KMS-11 (cell line): Measurements from ENCODE around the gene GRM7.

ENCODE experiments used
- H2AFZ ChIP-seq: fragments of 200-600 bp; sonication (generic); 2 replicates; pipeline ENCODE4 v1.6.1; 2016; ENCODE audit warnings: antibody characterized with exemption, mixed run types, low read depth
- H3K27ac ChIP-seq: fragments of 200-600 bp; sonication (generic); 2 replicates; pipeline ENCODE4 v1.6.1; 2016; ENCODE audit warnings: mild to moderate bottlenecking, mixed run types
- H3K27me3 ChIP-seq: fragments of 200-600 bp; sonication (generic); 2 replicates; pipeline ENCODE4 v1.6.1; 2017; ENCODE audit warnings: mild to moderate bottlenecking, low read depth, mixed run types, moderate library complexity; ENCODE audit not compliant: insufficient read depth
- H3K36me3 ChIP-seq: fragments of 200-600 bp; sonication (generic); 2 replicates; pipeline ENCODE4 v1.6.1; 2017; ENCODE audit warnings: mild to moderate bottlenecking, mixed run types; ENCODE audit not compliant: insufficient read depth
- H3K4me1 ChIP-seq: fragments of 200-600 bp; sonication (generic); 2 replicates; pipeline ENCODE4 v1.6.1; 2016; ENCODE audit warnings: mild to moderate bottlenecking, low read depth, mixed run types; ENCODE audit not compliant: poor library complexity, severe bottlenecking
- H3K4me2 ChIP-seq: fragments of 200-600 bp; sonication (generic); 2 replicates; pipeline ENCODE4 v1.7.0; 2016; ENCODE audit warnings: mild to moderate bottlenecking, mixed run types
- H3K4me3 ChIP-seq: fragments of 200-600 bp; sonication (generic); IDR thresholded peaks from 2 replicates; pipeline ENCODE4 v1.6.1; 2017; ENCODE audit warnings: low read depth, low read length, mixed read lengths; ENCODE audit not compliant: insufficient read depth
- H3K79me2 ChIP-seq: fragments of 200-600 bp; sonication (generic); 2 replicates; pipeline ENCODE4 v1.6.1; 2016; ENCODE audit warnings: low read depth, mixed run types; ENCODE audit not compliant: insufficient read depth
- H3K9ac ChIP-seq: fragments of 200-600 bp; sonication (generic); 2 replicates; pipeline ENCODE4 v1.6.1; 2016; ENCODE audit warnings: mild to moderate bottlenecking, mixed run types
- H4K20me1 ChIP-seq: fragments of 200-600 bp; sonication (generic); 2 replicates; pipeline ENCODE4 v1.6.1; 2016; ENCODE audit warnings: mild to moderate bottlenecking, mixed run types; ENCODE audit not compliant: insufficient read depth
- TF ChIP-seq, protein P1 (sequence below): fragments of 200-600 bp; sonication (generic); conservative IDR thresholded peaks from 2 replicates; pipeline ENCODE4 v1.6.1; 2017; ENCODE audit warnings: low read depth, mild to moderate bottlenecking, antibody characterized with exemption, low read length, moderate library complexity, mixed read lengths

Gene GRM7

DNA sequence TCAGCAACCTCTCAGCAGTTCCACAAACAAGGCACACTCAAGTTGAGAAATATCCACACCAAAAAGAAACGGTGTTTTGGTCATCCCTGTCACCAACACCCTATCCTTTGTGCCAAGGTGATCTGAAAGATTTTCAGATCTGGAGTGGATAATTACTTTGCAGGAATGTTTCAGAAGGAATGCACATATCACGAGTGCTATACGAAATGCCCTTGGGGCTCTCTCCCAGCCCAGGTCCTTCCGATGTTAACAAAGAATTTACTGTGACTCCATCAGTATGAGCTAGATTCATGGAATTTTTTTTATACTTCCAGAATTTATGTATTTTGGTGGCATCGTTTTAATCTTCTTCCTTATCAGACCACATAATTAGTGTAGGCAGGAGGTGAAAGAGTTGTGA lies 105.0 kb downstream of the GRM7 start:
- Histone ChIP-seq H2AFZ (no peak overlapping the region), H4K20me1 (no peaks in the 10 kb centered on the region), H3K9ac (no peak overlapping the region), H3K79me2 (no peaks in the 10 kb centered on the region), H3K4me3 (no peak overlapping the region), H3K36me3 (no peaks in the 10 kb centered on the region), H3K4me1 (no peaks in the 10 kb centered on the region), H3K27ac (no peak overlapping the region), H3K27me3 (no peaks in the 10 kb centered on the region), H3K4me2 (no peak overlapping the region)
- TF ChIP-seq, protein P1, sequence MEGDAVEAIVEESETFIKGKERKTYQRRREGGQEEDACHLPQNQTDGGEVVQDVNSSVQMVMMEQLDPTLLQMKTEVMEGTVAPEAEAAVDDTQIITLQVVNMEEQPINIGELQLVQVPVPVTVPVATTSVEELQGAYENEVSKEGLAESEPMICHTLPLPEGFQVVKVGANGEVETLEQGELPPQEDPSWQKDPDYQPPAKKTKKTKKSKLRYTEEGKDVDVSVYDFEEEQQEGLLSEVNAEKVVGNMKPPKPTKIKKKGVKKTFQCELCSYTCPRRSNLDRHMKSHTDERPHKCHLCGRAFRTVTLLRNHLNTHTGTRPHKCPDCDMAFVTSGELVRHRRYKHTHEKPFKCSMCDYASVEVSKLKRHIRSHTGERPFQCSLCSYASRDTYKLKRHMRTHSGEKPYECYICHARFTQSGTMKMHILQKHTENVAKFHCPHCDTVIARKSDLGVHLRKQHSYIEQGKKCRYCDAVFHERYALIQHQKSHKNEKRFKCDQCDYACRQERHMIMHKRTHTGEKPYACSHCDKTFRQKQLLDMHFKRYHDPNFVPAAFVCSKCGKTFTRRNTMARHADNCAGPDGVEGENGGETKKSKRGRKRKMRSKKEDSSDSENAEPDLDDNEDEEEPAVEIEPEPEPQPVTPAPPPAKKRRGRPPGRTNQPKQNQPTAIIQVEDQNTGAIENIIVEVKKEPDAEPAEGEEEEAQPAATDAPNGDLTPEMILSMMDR, result no peak

DNA sequence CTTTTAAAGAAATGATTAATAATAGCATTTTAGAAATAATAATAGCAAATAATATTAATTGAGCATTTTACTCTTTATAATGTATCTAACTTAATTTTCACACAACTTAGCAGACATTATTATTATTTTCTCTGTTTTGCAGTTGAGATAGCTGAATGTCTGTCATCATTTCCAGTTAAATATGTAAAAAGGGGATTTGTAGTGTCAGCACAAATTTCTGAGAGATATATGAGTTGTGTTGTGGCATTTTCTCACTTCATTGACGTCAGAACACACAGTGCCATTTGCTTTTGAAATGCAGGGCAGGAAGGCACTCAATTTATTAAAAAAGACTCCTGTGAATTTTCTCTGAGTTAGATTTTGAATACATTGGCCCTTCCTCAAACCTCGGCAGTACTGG lies 111.0 kb downstream of the GRM7 start:
- Histone ChIP-seq H3K4me3 (no peak overlapping the region), H3K9ac (no peak overlapping the region), H3K27ac (no peak overlapping the region), H3K4me1 (no peaks in the 10 kb centered on the region), H2AFZ (no peak overlapping the region), H4K20me1 (no peaks in the 10 kb centered on the region), H3K79me2 (no peaks in the 10 kb centered on the region), H3K36me3 (no peaks in the 10 kb centered on the region), H3K4me2 (no peak overlapping the region), H3K27me3 (no peaks in the 10 kb centered on the region)
- TF ChIP-seq, protein P1, result no peak

DNA sequence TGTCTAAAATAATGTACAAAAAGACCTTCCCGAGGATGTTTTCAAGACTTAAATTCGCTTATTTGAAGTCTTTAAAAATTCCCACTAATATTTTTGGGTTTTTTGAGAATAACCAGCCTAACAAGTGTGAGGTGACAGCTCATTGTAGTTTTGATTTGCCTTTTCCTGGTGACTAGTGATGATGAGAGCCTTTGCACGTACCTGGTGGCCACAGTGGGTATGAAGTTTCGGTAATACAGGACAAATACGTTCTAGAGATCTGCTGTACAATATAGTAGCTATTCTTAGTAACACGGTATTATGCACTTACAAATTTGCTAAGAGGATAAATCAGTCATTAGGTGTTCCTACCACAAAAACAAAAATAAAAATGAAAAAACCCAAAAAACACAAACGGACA lies 124.9 kb downstream of the GRM7 start:
- Histone ChIP-seq H3K9ac (no peak overlapping the region), H3K36me3 (no peaks in the 10 kb centered on the region), H3K4me1 (no peaks in the 10 kb centered on the region), H2AFZ (no peak overlapping the region), H3K27me3 (no peaks in the 10 kb centered on the region), H3K4me3 (no peak overlapping the region), H3K4me2 (no peak overlapping the region), H3K27ac (no peak overlapping the region), H3K79me2 (no peaks in the 10 kb centered on the region), H4K20me1 (no peaks in the 10 kb centered on the region)
- TF ChIP-seq, protein P1, result no peak

DNA sequence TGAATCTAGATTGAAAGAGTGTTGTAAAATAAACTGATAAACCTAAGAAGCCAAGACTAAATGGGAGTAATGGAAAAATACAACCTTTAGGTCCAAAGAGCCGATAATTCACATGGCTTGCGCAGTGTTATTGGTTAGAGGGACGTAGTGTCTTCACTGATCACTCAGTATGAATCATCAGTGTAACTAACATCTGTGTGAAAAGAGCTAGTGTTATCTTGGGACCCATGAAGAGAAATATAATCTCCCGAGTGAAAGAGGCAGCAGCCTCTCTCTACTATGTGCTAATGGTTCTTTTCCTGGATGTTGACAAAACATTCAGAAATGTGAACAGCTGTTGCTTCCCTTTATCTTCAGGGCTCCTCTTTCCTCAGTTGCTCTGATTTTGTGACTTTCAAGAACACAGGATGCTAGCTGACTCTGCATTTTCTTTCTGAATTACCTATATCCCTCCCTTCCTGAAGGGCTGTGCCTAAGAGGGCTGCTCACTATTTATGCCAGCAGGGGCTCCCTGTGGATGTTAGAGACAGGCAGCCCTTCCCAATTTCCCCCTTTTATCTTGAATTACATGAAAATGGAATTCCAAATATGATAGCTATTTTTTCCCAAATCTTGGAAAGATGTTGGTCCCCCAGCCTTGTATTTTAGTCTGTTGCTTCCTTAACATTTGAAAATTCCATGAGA lies 128.8 kb downstream of the GRM7 start:
- no peaks in the 10 kb centered on the region for H3K79me2 ChIP-seq
- no peaks in the 10 kb centered on the region for H3K36me3 ChIP-seq
- no peak overlapping the region for H2AFZ ChIP-seq
- no peak overlapping the region for H3K27ac ChIP-seq
- H3K9ac ChIP-seq, result no peak overlapping the region
- TF ChIP-seq, protein P1, result no peak
- H3K4me3 ChIP-seq, result no peak overlapping the region
- H3K27me3 ChIP-seq, result no peaks in the 10 kb centered on the region
- H3K4me2 ChIP-seq, result no peak overlapping the region
- H3K4me1 ChIP-seq, result no peaks in the 10 kb centered on the region
- no peaks in the 10 kb centered on the region for H4K20me1 ChIP-seq
